Psoas muscle (tissue), 8 donors: ENCODE measurements around the gene NHEJ1. TPM values are rescaled to one million over a fixed set of nuclear protein-coding genes. Genes with fewer than 3 reads are reported as not detected.
A peak's percentile ranks its signal among the peaks of the same experiment; 100 is the strongest.

Experiments
- ATAC-seq, 4 donors: fragments of 200-7000 bp; cut with Tn5 transposase; one replicate each; pipeline ENCODE4 v1.9.1; 2020; ENCODE audit warnings: moderate library complexity in 3 of 4, mild to moderate bottlenecking in 2 of 4
- DNase-seq, 2 donors: peaks; one replicate each; pipeline ENCODE4 v3.0.0-alpha.2; 2020
- H3K27ac ChIP-seq: fragments of 200-600 bp; one replicate; pipeline ENCODE4 v1.8.0; 2022
- H3K27me3 ChIP-seq, 3 donors: fragments of 200-600 bp in 1 of 3; one replicate each; pipeline versions ENCODE4 v1.6.1 to v1.8.0; 2013 to 2022; ENCODE audit warnings: low read length in 2 of 3, mild to moderate bottlenecking in 2 of 3, moderate library complexity in 1 of 3; ENCODE audit not compliant: insufficient read depth in 3 of 3
- H3K36me3 ChIP-seq, 2 donors: fragments of 200-600 bp in 1 of 2; one replicate each; pipeline versions ENCODE4 v1.6.1 to v1.8.0; 2013 to 2022; ENCODE audit warnings: low read depth in 1 of 2, mild to moderate bottlenecking in 1 of 2, moderate library complexity in 1 of 2; ENCODE audit not compliant: insufficient read depth in 1 of 2
- H3K4me1 ChIP-seq: fragments of 200-600 bp; one replicate; pipeline ENCODE4 v1.8.0; 2022
- H3K4me3 ChIP-seq: fragments of 200-600 bp; one replicate; pipeline ENCODE4 v1.8.0; 2022; ENCODE audit warnings: mild to moderate bottlenecking
- H3K9me3 ChIP-seq: fragments of 200-600 bp; one replicate; pipeline ENCODE4 v1.8.0; 2022
- WGBS, 3 donors: extraction: QIAGEN DNeasy Blood & Tissue Kit; methylation state at CpG; one replicate each; pipeline versions ENCODE4 v1.1.6 to v1.1.7; 2013; 5-methylcytosine and 5-hydroxymethylcytosine counted together
- intact Hi-C, 2 donors: fragments of 100-400 bp; cut with DNase I; formaldehyde crosslinking; loops; one replicate each; pipeline versions ENCODE4 v1.11.0 to v1.14.2; 2022
- polyA plus RNA-seq, 3 donors: library from polyadenylated mRNA; stranded (reverse); fragments of 200-250 nt; gene quantifications; one replicate each; pipeline ENCODE4 v1.2.3, GENCODE V29; 2013
- total RNA-seq, 4 donors: library from RNA; stranded (reverse); fragmentation: NEBNext Ultra II Directional in 2 of 4; extraction: Animal tissue kit (Norgen Biotek cat#: 25700) in 2 of 4; gene quantifications; one replicate each; pipeline versions ENCODE4 v1.2.1 to v1.2.4, GENCODE V29; 2021 to 2023
- TF ChIP-seq, protein P1 (sequence below): fragments of 200-600 bp; IDR thresholded peaks from one replicate; pipeline ENCODE4 v1.8.0; 2022; ENCODE audit warnings: antibody characterized with exemption
- donor health status: healthy with polysubstance abuse.
- donor health status: DM: no; HTN: no; CAD: no; lungs with moderate emphysema.
- donor health status: Bipolar disorder and iron deficiency.
- donor health status: healthy.
- donor health status: DM: yes; HTN: yes; CAD: no.
- donor health status: DM: no; HTN: no; CAD: no.
- donor health status: DM: no; HTN: no; CAD: no.
- donor health status: DM: yes; HTN: yes; CAD: no.

NHEJ1 gene
- total and polyA plus RNA-seq, 7 donors: 10.7 to 20.5 (median 14.4) TPM

DNA sequence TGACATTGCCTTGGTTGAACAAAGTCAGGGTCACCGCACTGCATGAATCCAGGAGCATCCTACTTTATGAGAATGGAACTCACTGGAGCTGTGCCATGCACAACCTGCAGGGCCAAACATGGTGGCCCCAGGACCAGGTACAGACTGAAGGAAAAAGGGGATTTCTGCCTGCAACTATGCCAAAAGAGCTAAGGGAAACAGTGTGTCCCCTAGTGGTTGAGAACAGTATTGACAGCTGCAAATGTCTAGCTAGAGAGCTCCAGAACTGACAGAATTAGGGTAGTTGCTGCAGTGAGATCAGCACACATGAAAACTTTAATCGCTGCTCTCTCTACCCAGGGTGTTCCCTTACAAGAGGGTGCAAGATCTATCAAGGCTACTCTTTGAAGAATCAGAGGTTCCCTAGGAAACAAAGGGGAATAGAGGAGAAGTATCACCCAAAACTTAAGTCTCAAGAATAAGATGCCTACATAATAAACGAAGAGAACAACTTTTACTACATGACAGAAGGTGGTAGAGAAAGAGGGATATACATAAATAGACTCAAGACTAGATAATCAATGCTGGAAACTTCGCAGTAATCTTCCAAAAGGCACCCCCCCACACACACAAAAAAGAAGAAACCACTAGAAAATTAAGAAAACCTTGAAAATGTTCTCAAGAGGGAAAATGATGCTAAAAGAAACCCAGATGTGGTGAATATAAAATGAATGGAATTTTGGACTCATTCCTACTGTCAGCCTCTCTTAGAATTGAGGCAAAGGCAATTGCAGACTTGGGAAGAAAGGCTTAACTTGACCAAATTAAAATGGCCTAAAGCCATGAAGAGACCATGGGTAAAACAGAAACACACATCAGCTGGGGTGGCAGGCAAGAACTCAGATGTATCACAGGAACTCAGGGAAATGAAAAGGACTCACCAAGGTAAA, 56.2 kb downstream of the NHEJ1 start:
- H3K27me3 ChIP-seq: no peaks in the 10 kb centered on the region
- WGBS, 3 donors: 68 to 73% (median 73%) methylated on average over 4 of the region's 4 CpGs

DNA sequence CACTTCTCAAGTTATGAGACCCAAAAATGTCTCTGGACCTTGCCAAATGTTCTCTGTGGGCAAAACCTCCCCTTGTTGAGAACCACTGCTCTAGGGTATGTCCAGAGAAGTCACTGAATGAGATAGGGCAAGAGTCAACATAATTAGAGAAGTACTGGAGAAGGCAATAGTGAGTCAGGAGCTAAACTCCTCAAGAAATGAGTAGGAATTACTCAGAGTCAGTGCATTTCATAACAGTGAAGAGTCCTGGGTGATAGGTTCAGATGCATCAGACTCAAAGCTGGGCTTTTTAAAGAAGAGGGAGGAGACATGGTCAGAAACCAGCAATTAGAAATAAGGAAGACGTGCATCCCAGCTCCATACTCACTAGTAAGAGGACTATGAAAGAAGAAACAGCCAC, 61.3 kb downstream of the NHEJ1 start:
- intact Hi-C loops: no loop called here
- Histone ChIP-seq H3K27ac (no peak overlapping the region), H3K4me1 (no peaks in the 10 kb centered on the region), H3K4me3 (no peak overlapping the region), H3K27me3 (no peaks in the 10 kb centered on the region), H3K9me3 (no peaks in the 10 kb centered on the region), H3K36me3 (no peaks in the 10 kb centered on the region)
- ATAC-seq (no peak), DNase-seq (no peak)
- 87 to 90% (median 90%) methylated on average over 1 of the region's 1 CpG for WGBS, 3 donors
- TF ChIP-seq, protein P1, sequence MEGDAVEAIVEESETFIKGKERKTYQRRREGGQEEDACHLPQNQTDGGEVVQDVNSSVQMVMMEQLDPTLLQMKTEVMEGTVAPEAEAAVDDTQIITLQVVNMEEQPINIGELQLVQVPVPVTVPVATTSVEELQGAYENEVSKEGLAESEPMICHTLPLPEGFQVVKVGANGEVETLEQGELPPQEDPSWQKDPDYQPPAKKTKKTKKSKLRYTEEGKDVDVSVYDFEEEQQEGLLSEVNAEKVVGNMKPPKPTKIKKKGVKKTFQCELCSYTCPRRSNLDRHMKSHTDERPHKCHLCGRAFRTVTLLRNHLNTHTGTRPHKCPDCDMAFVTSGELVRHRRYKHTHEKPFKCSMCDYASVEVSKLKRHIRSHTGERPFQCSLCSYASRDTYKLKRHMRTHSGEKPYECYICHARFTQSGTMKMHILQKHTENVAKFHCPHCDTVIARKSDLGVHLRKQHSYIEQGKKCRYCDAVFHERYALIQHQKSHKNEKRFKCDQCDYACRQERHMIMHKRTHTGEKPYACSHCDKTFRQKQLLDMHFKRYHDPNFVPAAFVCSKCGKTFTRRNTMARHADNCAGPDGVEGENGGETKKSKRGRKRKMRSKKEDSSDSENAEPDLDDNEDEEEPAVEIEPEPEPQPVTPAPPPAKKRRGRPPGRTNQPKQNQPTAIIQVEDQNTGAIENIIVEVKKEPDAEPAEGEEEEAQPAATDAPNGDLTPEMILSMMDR: no peak

More for the DNA sequence above, 56.2 kb downstream of the NHEJ1 start:
- no peak overlapping the region for H3K27ac ChIP-seq
- intact Hi-C loops: no loop called here
- H3K4me1 ChIP-seq: peaks cover 3% of the 10 kb centered on the region
- H3K9me3 ChIP-seq: no peaks in the 10 kb centered on the region
- no peak for ATAC-seq
- no peak for DNase-seq
- no peaks in the 10 kb centered on the region for H3K36me3 ChIP-seq
- TF ChIP-seq, protein P1: peak; percentile 54
- no peak overlapping the region for H3K4me3 ChIP-seq

DNA sequence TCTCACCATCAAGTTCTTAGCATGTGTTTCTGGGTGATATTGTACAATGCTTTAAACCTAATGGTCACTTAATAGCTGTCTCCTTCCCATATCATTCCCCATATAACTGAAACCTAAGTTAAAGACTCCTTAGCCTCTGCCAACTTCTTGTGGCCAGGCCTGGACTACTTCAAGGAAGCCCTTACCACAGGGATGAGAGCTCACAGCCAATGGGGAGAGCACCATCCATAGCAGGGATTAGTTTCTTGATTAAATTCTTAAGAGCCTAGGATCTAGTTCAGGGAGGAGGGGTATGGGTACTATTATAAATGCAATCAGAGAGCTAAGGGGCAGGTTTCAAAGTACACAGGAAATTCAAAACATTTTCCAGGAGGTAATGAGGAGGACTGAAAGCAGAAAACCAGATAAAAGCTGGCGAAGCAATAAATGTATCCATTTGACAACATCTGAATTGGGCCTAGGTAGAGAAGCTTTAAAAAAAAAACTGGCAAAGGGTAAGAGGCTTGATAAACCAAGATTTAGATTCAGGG, 65.1 kb downstream of the NHEJ1 start:
- Histone ChIP-seq H3K27me3 (no peaks in the 10 kb centered on the region), H3K4me1 (no peaks in the 10 kb centered on the region), H3K9me3 (no peaks in the 10 kb centered on the region), H3K27ac (no peak overlapping the region), H3K4me3 (no peak overlapping the region), H3K36me3 (no peaks in the 10 kb centered on the region)
- DNase-seq: no peak
- intact Hi-C loops: no loop called here
- ATAC-seq: no peak
- TF ChIP-seq, protein P1: no peak
- 92 to 100% (median 99%) methylated on average over 1 of the region's 1 CpG for WGBS, 3 donors

DNA sequence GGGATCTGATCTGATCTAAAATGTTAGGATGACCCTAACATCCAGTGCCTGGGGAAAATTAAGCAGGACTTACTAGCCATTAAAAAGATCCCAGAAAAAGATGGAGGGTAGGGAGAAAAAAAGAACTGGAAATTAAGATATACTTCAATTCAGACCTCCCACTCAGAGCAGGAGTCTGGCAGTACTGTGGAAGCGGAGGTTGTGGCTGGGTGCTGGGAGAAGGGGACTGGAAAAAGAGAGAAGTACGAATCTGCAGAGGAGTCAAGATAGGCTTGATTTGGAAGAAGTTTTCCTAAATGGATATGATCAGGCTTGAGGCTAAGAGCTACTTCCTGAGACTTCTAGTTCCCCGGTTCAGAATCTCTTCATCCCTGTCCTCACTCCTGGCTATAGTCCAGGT, 66.4 kb downstream of the NHEJ1 start:
- Histone ChIP-seq H3K36me3 (no peaks in the 10 kb centered on the region), H3K9me3 (no peaks in the 10 kb centered on the region), H3K4me3 (no peak overlapping the region), H3K27ac (no peak overlapping the region), H3K27me3 (no peaks in the 10 kb centered on the region), H3K4me1 (no peaks in the 10 kb centered on the region)
- DNase-seq: no peak
- intact Hi-C loops: no loop called here
- ATAC-seq: no peak
- 86 to 89% (median 88%) methylated on average over 3 of the region's 3 CpGs for WGBS, 3 donors
- TF ChIP-seq, protein P1: no peak
